Measurements from ENCODE around the gene NGLY1.

DNA sequence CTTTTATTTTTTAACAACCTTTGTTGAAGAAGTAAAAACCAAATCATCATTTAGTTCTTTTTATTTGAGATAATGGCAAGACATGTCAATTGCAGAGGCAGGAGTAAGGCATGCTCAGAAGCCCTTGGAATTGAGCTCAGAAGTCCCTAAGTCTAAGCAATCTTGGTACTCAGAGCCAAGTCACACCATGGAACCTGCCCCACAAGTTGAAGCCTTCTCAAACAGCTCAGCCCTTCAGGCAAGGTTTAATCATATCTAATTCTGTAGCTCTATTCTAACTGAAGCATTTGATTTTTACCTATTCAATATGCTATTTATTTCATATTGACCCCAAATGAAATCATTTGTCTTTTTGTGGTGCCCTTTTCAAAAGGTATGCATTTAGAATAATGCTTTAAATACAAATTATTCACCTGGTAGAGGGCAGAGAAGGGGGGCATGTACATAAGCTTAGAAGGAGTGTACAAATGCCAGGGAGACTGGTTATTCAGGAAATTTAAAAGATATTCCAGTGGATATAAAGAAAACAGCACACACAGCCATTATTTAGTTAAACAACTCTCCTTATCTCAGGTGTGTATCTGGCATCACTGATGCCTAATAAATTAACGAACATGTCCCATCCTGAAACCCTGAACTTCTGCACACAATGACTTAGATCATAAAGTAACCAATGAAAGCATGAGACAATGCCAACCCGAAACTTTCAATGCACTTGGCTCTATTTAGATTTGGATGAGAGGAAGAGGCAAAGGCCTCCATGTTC, 92.3 kb downstream of the NGLY1 start:
- TF ChIP-seq, protein P1, sequence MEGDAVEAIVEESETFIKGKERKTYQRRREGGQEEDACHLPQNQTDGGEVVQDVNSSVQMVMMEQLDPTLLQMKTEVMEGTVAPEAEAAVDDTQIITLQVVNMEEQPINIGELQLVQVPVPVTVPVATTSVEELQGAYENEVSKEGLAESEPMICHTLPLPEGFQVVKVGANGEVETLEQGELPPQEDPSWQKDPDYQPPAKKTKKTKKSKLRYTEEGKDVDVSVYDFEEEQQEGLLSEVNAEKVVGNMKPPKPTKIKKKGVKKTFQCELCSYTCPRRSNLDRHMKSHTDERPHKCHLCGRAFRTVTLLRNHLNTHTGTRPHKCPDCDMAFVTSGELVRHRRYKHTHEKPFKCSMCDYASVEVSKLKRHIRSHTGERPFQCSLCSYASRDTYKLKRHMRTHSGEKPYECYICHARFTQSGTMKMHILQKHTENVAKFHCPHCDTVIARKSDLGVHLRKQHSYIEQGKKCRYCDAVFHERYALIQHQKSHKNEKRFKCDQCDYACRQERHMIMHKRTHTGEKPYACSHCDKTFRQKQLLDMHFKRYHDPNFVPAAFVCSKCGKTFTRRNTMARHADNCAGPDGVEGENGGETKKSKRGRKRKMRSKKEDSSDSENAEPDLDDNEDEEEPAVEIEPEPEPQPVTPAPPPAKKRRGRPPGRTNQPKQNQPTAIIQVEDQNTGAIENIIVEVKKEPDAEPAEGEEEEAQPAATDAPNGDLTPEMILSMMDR (IDR thresholded peaks at IDR 0.05): no peak
- TF ChIP-seq POLR2AphosphoS5 (IDR thresholded peaks at IDR 0.05; ENCODE audit: low read depth, low read length): no peak
- TF ChIP-seq, protein P2, sequence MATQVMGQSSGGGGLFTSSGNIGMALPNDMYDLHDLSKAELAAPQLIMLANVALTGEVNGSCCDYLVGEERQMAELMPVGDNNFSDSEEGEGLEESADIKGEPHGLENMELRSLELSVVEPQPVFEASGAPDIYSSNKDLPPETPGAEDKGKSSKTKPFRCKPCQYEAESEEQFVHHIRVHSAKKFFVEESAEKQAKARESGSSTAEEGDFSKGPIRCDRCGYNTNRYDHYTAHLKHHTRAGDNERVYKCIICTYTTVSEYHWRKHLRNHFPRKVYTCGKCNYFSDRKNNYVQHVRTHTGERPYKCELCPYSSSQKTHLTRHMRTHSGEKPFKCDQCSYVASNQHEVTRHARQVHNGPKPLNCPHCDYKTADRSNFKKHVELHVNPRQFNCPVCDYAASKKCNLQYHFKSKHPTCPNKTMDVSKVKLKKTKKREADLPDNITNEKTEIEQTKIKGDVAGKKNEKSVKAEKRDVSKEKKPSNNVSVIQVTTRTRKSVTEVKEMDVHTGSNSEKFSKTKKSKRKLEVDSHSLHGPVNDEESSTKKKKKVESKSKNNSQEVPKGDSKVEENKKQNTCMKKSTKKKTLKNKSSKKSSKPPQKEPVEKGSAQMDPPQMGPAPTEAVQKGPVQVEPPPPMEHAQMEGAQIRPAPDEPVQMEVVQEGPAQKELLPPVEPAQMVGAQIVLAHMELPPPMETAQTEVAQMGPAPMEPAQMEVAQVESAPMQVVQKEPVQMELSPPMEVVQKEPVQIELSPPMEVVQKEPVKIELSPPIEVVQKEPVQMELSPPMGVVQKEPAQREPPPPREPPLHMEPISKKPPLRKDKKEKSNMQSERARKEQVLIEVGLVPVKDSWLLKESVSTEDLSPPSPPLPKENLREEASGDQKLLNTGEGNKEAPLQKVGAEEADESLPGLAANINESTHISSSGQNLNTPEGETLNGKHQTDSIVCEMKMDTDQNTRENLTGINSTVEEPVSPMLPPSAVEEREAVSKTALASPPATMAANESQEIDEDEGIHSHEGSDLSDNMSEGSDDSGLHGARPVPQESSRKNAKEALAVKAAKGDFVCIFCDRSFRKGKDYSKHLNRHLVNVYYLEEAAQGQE (IDR thresholded peaks at IDR 0.05; ENCODE audit: insufficient read depth in 1 of 2, low read depth in 2 of 2, low read length in 1 of 2): no peak

Data from Panc1 (cell line).